ENCODE results near the gene INPP5A. TPM values are rescaled to one million over a fixed set of nuclear protein-coding genes. Genes with fewer than 3 reads are reported as not detected.
"Not testable (repeated sequence)": the region's sequence is repeated elsewhere in the genome, so short reads cannot be mapped to it uniquely, and the experiment has no call there.

The INPP5A gene
- total RNA-seq, 2 donors from 2014 or later = 9.2 to 14.5 TPM

GRCh38 chr10:132678436-132679216 lies 141.0 kb downstream of the INPP5A start:
- no peak for TF ChIP-seq POLR2A (IDR thresholded peaks at IDR 0.05)
- TF ChIP-seq CTCF (IDR thresholded peaks at IDR 0.05) = no peak
- no peaks in the 10 kb centered on the region for H3K27me3 ChIP-seq
- H3K36me3 ChIP-seq (replicated peaks in 1 of 2; ENCODE audit: insufficient read depth in 1 of 2, low read depth in 2 of 2) = no peaks in the 10 kb centered on the region
- ATAC-seq = no peak
- peaks cover 20% of the 10 kb centered on the region for H3K4me1 ChIP-seq
- DNase-seq = peak in 2 of 4 donors; percentile 7 to 12
- intact Hi-C loops (cut with DNase I) = no loop called here
- no peak overlapping the region for H3K4me3 ChIP-seq
- no peaks in the 10 kb centered on the region for H3K9me3 ChIP-seq
- H3K27ac ChIP-seq = no peak overlapping the region
- 94 to 97% methylated on average over 9 to 13 of the region's 13 CpGs for WGBS, 2 donors

GRCh38 chr10:132679217-132679595 lies 141.6 kb downstream of the INPP5A start:
- H3K4me3 ChIP-seq = no peak overlapping the region
- ATAC-seq (no peak), DNase-seq (peak in 2 of 4 donors; percentile 9 to 10)
- intact Hi-C loops (cut with DNase I) = no loop called here
- no peak overlapping the region for H3K27ac ChIP-seq
- H3K4me1 ChIP-seq = peaks cover 25% of the 10 kb centered on the region
- no peaks in the 10 kb centered on the region for H3K36me3 ChIP-seq (replicated peaks in 1 of 2; ENCODE audit: insufficient read depth in 1 of 2, low read depth in 2 of 2)
- WGBS, 2 donors = 96% methylated on average over 10 of the region's 10 CpGs
- H3K27me3 ChIP-seq = no peaks in the 10 kb centered on the region
- H3K9me3 ChIP-seq = no peaks in the 10 kb centered on the region
- TF ChIP-seq POLR2A (IDR thresholded peaks at IDR 0.05) = no peak
- no peak for TF ChIP-seq CTCF (IDR thresholded peaks at IDR 0.05)

- Histone ChIP-seq H3K4me3 (no peak overlapping the region), H3K4me1 (peaks cover 30% of the 10 kb centered on the region), H3K27me3 (no peaks in the 10 kb centered on the region), H3K9me3 (no peaks in the 10 kb centered on the region), H3K27ac (no peak overlapping the region), H3K36me3 (replicated peaks in 1 of 2; ENCODE audit: insufficient read depth in 1 of 2, low read depth in 2 of 2) (no peaks in the 10 kb centered on the region)
- intact Hi-C loops (cut with DNase I) = no loop called here
- no peak for TF ChIP-seq CTCF (IDR thresholded peaks at IDR 0.05)
- no peak for TF ChIP-seq POLR2A (IDR thresholded peaks at IDR 0.05)
- no peak for ATAC-seq
- DNase-seq = no peak
- 89 to 93% methylated on average over 3 of the region's 3 CpGs for WGBS, 2 donors
Observed at GRCh38 chr10:132679640-132680039, 142.1 kb downstream of the INPP5A start.

GRCh38 chr10:132680741-132681140 lies 143.2 kb downstream of the INPP5A start:
- 50 to 92% methylated on average over 1 to 10 of the region's 28 CpGs for WGBS, 2 donors
- H3K4me1 ChIP-seq = peaks cover 36% of the 10 kb centered on the region
- H3K27ac ChIP-seq; H3K4me3 ChIP-seq; ATAC-seq; intact Hi-C loops (cut with DNase I); H3K36me3 ChIP-seq (replicated peaks in 1 of 2; ENCODE audit: insufficient read depth in 1 of 2, low read depth in 2 of 2); H3K9me3 ChIP-seq; H3K27me3 ChIP-seq: not testable (repeated sequence)
- DNase-seq = peak in 1 of 4 donors; percentile 4

- DNase-seq (peak in 2 of 4 donors; percentile 12 to 14), ATAC-seq (no peak)
- intact Hi-C loops (cut with DNase I) = no loop called here
- TF ChIP-seq CTCF (IDR thresholded peaks at IDR 0.05) (no peak), POLR2A (IDR thresholded peaks at IDR 0.05) (no peak)
- Histone ChIP-seq H3K4me1 (peaks cover 38% of the 10 kb centered on the region), H3K9me3 (no peaks in the 10 kb centered on the region), H3K4me3 (no peak overlapping the region), H3K36me3 (replicated peaks in 1 of 2; ENCODE audit: insufficient read depth in 1 of 2, low read depth in 2 of 2) (no peaks in the 10 kb centered on the region), H3K27me3 (no peaks in the 10 kb centered on the region), H3K27ac (no peak overlapping the region)
- 90 to 91% methylated on average over 25 of the region's 25 CpGs for WGBS, 2 donors
Observed at GRCh38 chr10:132681858-132682755, 144.5 kb downstream of the INPP5A start.
